DMS53 treated with DMSO at 0.1 percent for 48 hours (cell line): ENCODE data around the gene NATD1.
"Not testable (repeated sequence)": the region's sequence is repeated elsewhere in the genome, so short reads cannot be mapped to it uniquely, and the experiment has no call there.

Experiments
- DNase-seq: peaks from one replicate; lab custom pipeline; 2025; ENCODE audit not compliant: unreplicated experiment; lab: John Stamatoyannopoulos, UW

The NATD1 gene

DNA sequence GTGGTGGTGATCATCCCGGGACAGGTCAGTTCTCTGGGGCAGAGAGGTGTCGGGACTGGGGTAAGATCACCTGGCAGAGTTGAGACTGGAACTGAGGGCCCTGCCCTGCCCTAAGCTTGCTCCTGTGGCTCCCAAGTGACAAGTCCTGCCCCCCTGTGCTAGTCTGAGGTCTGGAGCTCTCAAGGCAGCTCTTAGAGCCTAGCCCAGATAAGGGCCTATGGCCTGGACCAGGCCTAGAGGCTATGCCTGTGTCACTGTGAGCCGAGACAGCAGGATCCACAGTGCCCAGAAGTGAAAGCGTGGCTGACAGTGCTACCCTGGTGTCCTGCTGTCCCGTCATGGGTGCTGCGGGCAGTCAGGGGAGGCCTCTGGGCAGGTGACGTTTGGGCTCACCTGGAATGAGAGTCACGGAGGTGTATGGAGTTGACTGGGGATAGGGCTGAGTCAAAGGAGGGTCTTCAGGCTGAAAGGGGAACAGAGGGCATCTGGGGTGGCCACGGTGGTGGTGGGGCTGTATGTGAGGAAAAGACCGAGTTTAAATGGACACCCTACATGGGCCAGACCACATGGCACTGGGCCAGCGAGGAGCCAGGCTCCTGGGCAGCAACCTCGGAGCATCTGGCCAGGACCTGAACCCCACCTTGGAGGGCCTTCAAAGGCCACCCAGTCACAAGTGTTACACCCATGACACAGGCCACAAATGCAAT is 5.5 kb downstream of the NATD1 start:
- no peak for DNase-seq

DNA sequence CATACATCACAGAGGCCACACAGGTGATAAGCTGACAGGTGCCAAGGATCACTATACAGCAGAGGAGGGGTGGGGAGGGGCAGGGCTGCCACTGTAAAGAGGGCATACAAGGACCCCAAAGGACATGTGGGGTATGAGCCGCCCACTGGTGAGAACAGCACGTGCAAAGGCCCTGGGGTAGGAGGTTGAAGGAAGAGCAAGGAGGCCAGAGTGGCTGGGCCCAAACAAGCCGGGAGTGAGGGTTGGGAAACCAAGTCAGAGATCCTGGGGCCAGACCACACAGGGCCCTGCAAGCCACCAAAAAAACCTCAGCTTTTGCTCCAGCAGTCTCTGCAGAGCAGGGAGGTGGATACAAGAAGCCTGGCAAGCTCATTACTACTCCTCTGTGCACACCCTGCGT is 6.5 kb downstream of the NATD1 start:
- no peak for DNase-seq

DNA sequence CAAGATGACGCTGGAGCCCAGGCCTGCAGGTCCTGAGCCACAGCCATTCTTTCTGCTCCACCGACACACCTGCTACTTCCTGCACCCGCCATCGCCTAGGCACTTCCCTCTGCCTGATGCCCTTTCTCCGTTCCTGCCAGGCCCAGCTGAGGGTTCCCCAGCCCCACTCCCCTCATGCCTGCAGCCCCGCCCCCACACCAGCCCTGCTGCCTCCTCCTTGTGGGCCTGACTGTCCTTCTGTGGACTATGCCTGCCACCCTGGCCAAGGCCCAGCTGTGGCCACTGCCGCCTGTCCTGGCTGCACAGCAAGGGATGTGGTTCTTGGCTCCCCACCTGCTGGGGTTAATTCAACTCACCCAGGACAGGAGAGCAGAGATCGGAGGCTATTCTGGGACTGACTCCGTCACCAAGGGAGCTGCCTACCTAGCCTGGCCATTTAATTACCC is 7.5 kb downstream of the NATD1 start:
- DNase-seq, result no peak

DNA sequence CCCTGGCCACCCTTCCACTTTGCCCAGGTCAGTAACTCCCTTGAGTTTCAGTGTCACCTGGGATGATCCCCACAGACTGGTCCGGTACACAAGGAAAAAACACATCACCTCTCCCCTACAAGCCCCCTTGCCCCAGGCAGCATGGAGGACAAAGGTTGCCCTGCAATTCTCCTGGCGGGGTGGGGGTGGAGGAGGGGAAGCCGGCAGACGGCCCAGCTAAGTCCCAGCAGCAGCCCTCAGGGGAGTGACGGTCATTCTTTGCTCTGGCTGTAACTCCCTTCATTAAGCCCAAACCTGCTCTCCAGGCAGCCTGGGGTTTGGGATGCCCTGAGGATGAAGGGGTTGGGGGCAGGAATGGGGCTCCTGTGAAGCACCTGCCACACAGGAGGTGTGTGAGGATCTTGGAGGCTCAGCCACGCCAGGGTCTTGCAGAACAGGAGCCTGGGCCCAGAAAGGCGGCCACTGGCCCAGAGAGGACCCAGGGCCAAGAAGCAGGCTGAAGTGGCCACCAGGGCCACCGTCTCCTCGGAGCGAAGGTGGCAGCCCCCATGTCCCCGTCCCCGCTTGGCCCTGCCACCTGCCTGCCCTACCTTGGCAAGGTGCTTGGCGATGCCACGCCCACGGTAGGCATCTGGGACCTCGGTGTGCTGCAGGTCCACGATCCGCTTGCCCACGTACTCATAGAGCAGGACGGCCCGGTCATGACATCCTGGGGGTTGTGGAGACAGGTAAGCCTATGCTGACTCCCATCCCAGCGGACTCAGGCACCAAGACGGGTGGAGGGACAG is 9.5 kb downstream of the NATD1 start:
- no peak for DNase-seq

DNA sequence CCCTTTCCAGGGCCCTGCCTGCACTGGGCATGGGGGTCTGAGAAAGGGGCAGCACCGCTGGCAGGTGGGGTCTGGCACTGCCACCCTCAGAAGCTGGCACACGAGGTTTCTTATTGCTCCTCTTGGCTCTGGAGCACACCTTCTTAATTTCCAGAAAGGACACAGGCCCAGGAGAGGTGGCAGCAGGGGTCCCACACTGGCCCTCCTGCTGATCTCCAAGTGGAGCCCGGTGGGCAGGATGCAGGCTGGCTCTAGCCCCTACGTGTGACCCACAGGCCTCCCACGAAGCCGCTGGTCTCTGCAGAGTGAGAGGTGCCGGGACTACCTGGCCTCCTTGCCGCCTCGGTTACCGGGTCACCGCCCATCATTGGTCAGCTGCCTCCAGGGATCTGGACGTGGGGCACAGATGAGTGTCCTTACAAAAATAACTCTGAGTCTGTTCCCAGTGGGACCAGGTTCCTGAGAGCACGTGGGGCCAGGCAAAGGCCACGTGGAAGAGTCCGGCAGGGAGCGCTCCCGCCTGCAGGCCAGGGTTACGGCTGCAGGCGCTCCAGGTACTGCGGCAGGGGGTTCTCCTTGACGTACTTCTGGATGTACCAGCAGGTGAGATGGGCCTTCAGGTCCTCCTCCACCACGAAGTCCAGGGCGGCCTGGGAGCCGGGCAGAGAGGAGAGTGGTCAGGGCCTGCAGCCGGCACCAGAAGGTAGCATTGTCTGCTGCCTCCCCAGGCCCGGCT is 10.3 kb downstream of the NATD1 start:
- no peak for DNase-seq

DNA sequence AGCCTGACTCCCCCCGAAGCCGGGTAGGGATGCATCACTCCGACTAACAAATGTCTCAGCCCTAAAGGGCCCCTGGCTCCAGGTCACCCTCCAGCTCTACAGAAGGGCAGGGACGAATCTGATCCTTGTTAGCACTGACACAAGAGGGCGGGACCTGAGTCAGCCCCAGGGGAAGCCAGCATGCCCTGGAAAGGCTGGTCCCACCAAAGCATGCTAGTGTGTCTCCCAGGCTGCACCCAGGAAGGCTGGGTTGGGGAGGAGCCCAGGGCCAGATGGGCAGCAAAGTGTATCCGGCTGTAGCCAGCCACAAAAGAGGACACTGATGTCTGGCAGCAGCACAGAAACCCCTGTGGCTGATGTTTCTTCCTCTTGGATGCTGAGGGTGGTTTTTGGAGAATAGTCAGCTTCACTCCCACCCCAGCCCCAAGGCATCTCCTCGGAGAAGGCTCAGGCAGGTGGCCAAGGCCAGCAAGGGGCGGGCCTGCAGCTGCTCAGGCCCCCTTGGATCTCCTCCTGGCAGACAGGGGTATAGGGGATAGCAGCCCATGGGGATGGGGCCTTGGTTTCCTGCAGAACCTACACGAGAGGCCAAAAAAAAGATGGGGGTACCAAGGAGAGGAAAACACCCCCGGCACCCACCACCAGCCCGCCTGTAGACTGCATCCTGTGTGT is 11.0 kb downstream of the NATD1 start:
- no peak for DNase-seq

DNA sequence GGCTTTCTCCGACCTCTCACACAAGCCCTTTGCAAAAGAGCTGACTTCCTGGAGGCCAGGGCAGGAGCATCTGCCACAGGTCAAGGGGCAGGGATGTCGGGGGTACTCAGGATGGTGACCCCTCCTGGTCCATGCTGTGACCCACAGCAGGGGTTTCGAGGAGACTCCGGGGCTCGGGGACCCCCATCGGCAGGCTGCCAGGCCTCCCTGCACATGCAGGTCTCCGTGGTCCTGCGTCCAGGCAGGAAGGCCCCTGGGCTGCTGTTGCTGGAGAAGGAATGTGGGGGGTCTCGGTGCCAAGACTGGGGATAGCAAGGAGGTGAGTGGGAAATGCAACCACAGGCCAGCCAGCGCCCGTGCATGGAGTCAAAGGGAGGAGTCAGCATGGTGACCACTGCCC is 11.6 kb downstream of the NATD1 start:
- DNase-seq, result no peak

DNA sequence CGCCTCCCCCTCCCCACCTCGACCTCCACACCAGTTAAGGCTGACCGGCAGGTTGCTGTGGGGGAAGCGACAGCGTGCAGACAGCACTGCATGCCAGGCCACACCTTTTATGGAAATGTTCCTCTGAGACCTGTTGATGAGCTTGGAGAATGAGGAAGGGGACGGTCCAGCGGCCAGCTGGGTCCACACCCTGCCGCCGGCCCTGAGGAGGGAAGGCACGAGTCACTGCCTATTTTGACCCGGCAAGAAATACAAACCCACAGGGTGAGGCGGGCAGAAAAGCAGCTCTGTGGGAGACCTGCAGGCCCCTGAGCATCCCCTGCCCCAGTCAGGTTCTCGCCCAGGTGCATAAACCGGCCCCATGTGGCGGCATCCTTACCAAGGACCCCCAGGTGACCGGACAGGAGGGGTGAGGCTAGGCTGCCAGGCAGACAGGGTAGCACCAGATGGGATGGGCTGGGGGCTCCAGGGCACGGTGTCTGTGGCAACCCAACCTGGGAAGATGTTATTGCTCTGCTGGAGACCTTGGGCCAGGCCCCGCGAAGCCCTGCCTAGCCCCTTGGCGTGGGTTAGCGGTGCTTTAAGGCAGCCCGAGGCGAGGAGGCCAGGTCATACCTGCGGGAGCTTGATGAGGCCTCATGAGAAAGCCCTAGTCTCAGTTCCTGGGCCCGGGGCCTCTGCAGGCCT is 12.7 kb downstream of the NATD1 start:
- DNase-seq, result no peak

DNA sequence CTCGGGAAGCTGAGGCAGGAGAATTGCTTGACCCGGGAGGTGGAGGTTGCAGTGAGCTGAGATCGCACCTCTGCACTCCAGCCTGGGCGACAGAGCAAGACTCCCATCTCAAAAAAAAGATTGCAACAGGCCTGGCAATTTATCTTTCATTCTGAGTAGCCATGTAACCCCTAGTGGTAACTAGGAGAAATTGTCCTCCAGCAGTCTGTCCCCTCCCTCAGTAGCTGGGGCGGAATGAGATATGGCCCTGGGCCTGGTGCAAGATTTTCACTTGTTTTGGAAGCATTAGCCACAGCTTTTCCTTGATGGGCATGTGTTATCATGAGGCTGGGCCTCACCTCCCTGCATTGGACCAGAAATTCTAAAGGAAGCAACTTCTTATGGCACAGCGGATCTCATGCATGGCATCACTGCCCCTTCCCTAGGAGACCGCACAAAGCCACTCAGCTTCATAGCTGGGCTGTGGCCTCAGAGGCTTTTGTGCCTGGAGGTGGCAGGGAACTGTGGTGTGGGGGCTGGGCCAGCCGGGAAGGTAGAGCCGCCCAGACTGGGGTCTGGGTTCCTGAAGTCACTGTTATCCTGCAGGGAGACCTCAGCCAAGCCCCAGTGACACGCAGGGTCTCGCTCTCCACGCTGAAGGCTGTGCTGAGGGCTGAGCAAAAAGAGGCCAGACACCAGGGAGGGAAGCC is 13.4 kb downstream of the NATD1 start:
- no peak for DNase-seq

DNA sequence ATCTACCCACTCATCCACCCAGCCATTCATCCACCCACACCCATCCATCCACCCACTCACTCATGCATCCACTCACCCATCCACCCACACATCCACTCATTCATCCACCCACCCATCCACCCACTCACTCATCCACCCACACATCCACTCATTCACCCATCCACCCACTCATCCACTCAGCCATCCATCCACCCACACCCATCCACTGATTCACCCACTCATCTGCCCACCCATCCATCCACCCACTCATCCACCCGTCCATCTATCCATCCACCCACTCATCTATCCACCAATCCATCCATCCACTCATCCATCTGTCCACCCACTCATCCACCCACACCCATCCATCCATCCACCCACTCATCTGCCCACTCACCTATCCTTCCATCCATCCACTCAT is 17.3 kb downstream of the NATD1 start:
- DNase-seq, result no peak

DNA sequence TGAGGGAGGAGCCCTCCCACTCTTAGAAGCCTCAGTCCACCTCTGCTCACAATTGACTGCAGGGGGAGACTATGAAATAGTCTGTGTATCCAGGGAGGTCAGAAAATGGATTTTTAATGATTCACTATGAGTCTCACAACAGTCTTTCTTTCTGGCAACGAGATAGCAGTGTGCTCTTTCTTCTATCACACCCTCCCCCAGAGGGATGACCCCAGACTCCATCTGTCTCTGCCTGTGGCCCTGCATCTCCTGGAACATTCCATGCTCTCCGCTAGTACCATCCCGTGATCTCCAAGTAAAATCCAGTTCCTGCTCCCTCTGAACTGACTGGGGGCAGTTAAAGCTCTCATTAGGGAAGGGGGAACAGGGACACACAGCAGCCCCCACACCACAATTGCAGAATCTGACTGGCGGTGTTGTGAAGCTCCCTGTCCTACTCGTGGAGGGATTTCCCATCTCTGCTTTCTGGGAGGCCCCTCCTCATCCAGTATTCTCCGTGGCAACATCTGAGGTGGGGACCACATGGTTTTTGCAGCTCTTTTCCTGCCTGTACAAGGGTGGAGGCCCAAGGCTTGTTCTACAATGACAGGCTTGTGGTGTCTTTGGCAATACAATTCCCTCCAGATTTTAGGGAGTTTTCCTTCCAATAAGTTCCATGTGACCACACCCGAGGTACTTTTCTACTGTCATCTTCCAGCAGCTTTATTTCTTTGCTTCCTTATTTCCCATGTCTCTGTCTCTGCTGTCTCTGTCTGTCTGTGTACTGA is 19.4 kb downstream of the NATD1 start:
- no peak for DNase-seq

DNA sequence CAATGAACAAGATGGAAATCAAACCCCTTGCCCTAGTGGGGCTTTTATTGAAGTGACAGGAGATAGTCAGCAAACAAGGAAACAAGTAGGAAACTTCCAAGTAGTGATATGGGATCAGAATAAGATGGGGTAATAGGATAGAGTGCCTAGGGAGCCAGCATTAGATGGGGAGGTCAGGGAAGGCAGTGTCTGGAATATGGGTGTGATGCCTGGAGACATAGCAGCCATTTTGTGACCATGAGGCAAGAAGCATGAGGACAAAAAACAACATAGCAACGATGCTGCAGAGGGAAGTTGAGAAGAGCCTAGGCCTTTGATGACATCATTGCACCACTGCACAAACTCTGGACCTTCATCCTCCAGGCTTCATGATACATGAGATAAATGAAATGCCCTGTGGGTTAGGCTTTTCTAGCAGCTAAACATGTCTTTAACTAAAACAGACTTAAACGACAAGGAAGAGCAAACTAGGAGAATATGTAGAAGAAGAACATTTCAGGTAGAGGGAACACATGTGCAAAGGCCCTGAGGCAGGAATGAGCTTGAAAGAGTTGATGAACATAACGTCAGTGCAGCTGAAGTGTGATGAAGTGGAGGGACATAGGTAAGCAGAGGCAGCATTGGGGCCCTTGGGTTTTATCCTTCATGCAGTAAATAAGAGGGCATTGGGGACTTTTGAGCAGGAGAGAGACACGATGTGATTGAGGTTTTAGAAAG is 21.0 kb downstream of the NATD1 start:
- DNase-seq, result no peak

DNA sequence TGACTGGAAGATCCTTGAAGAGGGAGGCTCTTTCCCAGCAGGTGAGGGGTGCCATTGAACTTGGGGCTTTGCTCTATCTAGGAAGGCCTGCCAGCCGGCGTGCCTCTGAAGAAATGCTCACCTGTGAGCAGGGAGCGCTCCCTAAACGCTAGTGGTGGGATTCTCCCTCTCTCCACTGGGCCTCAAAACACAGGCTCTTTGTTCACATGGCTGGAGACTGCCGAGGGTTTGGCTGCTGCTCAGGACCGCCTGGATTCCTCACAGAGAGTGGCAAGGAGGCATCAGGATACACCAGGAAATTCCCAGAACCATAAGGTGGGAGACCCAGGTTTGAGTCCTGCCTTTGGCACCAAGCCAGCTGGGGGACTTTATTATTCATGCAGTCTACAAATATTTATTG is 21.7 kb downstream of the NATD1 start:
- no peak for DNase-seq

DNA sequence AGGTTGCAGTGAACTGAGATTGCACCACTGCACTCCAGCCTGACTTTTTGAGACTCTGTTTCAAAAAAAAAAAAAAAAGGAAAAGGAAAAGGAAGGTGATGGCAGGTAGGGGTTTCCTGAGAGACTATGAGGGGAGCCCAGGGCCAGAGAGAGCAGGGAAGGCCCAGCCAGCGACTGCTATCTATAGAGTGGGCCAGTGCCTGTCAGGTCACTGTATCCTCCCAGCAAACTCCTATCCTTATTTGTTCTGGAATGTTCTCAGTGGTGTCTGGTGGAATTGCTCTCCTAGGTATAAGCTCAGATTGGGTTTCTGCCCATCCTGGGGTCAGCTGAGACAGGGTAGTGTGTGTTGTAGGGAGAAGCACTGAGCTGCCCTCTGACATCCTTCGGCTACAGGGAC is 24.4 kb downstream of the NATD1 start:
- no peak for DNase-seq

DNA sequence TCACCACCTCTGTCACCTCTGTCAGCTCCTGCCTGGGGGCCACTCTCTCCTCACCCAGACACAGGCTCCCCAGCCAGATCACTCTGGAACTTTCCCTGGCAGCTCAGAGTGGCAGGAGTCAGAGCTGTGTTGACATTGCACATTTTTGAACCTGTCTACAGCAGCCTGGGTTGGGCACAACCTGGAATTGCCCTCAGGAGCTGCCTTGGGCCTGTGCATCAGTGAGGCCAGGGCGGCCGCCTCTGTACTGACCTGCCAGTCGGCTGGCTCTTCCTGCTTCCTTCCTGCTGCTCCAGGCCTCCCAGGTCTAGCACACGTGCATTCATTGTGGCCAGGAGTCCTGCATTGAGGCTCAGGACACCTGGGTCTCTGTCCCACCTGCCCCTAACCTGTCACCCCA is 25.1 kb downstream of the NATD1 start:
- no peak for DNase-seq

DNA sequence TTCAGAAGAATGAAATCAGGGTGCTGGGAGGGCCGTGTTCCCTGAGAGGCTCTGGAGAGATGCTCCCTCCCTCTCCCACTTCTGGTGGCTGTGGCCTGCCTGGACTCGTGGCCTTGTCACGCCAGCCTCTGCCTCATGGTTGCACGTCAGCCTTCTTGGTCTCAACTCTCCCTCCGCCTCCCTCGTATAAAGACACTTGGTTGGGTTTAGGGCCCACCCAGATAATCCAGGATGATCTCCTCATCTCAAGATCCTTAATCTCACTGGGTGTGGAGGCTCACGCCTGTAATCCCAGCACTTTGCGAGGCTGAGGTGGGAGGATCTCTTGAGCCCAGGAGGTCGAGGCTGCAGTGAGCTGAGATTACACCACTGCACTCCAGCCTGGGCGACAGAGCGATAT is 25.9 kb downstream of the NATD1 start:
- not testable (repeated sequence) for DNase-seq

DNA sequence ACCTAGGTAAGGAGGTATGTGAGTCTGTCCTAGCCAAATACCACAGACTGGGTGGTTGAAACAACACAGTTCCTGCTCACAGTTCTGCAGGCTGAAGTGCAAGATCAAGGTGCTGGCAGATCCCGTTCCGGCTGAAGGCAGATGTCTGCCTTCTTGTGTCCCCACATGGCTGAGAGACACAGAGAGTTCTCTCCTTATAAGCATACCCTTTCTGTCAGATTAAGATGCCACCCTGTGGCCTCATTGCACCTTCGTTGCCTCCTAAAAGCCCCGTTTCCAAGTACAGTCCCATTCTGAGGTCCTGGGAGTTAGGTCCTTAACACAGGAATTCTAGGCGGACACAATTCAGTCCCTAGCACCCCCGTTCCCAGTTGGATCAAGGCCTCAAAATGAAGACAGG is 30.1 kb downstream of the NATD1 start:
- DNase-seq, result no peak

DNA sequence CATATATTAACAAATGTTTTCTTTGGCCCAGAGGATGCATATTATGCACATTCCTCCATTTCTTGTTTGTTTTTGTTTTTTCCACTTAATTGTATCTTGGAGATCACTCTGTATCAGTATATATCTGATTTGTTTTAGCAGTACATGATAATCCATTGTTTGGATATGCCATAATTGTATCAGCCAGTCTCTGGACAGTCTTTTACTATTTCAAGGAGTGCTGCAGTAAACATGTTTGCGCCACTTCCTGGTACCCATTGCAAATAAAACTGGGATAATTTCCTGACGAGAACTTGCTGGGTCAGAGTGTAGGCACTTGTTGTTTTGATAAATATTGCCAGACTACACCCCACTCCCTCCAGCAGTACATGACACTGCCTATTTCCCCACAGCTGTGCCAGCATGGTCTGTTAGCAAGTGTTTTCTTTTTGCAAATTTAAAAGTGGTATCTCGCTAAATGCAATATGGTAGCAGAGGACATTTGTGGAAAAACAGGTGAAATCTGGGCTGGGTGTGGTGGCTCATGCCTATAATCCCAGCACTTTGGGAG is 34.3 kb downstream of the NATD1 start:
- no peak for DNase-seq

DNA sequence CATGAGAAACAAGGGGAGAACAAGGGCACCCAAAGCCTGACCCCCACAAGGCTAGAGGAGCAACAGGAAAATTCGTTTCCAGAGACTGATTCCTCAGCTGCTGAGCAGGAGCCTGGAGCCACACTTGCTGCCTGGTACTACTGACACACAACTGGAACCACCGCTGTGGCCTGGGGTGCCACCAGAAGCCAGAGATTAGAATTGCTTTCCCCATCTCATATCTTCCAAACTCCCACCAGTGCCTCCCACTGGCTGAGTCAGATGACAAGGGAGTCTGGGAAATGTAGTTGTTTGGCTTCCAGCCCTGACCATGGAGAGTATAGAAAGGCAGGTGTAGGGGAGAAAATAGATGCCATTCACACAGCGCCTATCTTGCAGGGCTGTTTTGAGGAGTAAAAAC is 35.1 kb downstream of the NATD1 start:
- no peak for DNase-seq
